GM20000 (cell line): ENCODE results near the gene EGFR.

ENCODE experiments used
- DNase-seq: peaks from one replicate; pipeline ENCODE4 v3.0.0; 2012; ENCODE audit warnings: low spot score
- TF ChIP-seq, protein P1 (sequence below): IDR thresholded peaks from 2 replicates; pipeline ENCODE4 v1.5.1; 2012; ENCODE audit warnings: mild to moderate bottlenecking, control low read depth; ENCODE audit errors: extremely low read depth, missing control alignments

Gene EGFR

DNA sequence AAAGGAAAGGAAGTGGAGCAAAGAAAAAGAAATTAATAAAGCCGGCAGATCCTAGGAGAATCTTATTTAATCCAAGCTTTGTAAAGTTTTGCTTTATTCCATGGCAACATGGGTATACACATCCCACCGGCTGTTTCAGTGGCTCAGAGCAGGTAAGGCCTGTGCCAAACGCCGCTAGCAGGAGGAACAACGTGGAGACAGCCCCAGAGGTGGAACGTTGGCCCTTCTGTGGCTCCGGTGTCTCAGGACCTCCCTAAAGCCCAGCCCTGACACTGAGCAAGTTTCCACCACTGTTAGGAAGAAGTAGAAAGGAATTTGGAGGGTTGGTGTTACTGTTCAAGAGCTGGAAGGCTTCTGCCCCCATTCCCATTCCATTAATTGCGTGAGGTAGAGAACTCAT, 52.0 kb downstream of the EGFR start:
- DNase-seq: no peak
- TF ChIP-seq, protein P1, sequence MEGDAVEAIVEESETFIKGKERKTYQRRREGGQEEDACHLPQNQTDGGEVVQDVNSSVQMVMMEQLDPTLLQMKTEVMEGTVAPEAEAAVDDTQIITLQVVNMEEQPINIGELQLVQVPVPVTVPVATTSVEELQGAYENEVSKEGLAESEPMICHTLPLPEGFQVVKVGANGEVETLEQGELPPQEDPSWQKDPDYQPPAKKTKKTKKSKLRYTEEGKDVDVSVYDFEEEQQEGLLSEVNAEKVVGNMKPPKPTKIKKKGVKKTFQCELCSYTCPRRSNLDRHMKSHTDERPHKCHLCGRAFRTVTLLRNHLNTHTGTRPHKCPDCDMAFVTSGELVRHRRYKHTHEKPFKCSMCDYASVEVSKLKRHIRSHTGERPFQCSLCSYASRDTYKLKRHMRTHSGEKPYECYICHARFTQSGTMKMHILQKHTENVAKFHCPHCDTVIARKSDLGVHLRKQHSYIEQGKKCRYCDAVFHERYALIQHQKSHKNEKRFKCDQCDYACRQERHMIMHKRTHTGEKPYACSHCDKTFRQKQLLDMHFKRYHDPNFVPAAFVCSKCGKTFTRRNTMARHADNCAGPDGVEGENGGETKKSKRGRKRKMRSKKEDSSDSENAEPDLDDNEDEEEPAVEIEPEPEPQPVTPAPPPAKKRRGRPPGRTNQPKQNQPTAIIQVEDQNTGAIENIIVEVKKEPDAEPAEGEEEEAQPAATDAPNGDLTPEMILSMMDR: no peak

DNA sequence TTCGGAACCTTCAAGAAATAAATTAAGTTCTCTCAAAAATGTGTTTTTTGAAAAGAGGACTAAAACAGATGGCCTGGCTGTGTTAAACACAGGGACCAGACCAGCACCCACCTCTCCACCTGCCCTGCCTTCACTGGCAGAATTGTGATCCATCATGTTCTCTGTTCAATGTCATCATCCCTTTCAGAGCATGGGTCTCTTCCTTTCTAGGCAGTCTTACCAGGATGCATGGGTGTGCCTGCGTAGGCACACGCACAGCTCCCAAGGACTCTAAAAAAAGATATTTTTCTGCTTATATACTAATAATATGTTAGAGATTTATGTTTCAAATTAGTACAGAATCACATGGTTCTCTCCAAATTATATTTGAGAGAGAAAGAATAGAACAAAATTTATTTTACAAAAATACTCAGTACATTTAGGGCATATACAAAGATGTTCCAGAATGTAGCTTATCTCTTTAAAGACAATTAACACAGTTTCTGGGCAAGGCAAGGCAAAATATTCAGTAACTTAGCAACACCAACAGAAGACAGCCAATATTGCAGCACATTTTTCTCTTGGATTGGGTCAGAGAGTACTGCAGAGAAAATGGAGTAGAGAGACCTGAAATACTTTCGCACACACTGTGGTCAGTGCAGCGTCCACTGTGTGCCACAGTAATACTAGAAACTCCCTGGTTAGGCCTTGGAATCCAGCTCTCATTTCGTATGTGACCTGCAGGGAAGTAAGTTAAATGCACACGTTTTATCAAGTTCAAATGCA, 52.8 kb downstream of the EGFR start:
- TF ChIP-seq, protein P1: no peak
- no peak for DNase-seq

DNA sequence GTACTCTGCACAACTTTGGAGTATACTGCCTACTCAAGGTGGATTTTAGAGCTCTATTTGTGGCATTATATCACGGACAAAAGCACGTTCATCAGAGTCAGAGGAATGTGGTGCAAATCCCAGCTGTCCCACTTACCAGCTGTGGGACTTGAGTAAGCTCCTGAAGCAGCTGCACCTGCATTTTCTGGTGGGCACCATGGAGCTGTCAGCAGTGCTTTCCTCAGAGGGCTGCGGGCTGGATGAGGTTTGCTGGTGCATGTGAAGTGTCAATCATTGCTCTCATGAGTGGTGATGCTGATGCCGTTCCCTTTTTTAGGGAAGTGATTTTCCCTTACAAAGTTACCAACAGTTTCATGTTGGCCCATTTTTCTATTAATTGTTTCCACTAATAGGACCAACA, 53.4 kb downstream of the EGFR start:
- DNase-seq: no peak
- TF ChIP-seq, protein P1: no peak

DNA sequence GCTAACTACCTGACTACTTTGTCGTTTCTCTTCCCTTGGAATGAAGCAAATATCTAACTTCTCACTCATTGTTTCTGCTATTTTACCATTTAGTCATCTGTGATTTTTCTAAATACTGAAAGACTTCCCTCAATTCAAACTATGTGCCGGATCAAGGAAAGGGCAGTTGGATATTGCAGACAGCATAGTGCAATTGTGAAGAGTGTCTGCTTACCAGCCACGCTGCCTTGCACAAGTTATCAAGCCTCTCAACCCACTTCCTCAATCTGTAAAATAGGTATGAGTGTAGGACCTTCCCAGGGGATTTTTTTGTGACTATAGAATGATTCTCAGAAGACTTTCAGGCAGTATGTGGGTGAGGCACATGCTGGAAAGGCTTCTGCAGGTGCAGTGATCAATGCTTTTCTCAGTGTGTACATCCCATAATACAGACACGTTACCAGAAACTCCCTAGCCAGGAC, 54.3 kb downstream of the EGFR start:
- DNase-seq: peak; percentile 67
- TF ChIP-seq, protein P1: no peak

DNA sequence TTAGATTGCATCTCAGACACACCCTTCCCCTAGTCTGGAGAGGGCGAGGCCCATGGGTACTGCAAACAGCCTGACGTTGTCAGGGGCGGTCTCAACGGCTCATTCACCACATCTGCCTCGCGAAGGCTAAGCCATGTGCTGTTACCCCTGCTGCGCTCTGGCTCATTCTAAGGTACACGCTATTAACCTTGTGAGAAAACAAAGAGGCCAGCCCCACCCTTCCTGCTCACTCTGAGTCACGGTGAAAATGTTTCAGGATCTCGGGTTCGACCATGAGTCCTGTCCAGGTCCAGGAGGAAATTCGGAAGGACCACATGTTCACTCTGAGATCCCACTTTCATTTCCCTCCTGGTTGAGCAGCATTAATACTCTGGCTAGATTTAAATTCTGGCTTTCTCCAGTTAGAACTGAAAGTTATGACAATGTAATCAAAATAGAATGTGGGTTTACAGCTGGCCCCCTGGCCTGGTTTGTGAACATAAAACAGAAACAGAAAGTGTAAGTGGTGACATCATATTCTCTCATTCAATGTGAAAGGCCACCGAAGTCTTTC, 55.2 kb downstream of the EGFR start:
- TF ChIP-seq, protein P1: no peak
- DNase-seq: peak; percentile 83

DNA sequence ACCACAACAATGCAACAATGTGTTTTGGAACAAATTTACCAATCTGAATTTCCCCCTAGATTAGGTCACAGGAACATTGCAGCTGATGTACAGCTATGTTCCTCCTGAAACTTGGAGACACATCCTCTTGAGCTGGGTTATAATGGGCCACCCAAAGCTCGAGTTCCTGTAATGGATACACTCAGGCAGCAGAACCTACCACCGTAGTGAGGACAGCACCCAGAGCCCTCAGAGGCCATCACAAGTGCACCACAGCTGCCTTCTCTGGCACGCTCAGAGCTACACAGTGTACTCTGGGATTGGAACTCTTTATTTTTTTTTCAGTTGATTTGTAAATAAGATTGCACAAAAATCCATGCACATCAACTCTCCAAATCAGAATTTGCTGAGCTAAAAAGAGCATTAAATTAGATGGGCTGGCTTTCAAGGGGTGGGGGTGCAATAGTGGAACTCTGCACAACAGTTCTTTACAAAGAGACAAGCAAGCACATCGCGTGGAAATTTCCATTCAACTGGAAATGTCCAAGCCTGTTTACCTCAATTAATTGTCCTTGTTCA, 56.7 kb downstream of the EGFR start:
- DNase-seq: no peak
- TF ChIP-seq, protein P1: no peak
